ENCODE data around the gene SLC25A36.

DNA sequence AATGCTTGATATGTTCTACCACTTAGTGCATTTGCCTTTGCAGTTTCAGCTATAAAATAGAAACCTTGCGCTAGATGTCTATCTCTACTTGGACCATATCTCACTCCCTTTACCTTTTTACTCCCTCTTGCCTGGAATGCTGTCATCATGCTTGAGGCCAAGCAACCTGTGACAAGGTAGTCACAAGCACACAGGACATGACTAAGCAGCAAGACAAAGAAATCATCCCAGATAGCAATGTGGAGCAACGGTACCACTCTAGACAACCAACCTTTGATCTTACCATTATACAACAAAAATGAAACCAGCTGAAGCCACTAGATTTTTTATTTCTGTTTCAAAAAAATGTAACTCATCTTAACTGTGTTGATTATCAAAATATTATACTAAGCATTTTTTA lies 59.0 kb downstream of the SLC25A36 start:
- TF ChIP-seq, protein P1, sequence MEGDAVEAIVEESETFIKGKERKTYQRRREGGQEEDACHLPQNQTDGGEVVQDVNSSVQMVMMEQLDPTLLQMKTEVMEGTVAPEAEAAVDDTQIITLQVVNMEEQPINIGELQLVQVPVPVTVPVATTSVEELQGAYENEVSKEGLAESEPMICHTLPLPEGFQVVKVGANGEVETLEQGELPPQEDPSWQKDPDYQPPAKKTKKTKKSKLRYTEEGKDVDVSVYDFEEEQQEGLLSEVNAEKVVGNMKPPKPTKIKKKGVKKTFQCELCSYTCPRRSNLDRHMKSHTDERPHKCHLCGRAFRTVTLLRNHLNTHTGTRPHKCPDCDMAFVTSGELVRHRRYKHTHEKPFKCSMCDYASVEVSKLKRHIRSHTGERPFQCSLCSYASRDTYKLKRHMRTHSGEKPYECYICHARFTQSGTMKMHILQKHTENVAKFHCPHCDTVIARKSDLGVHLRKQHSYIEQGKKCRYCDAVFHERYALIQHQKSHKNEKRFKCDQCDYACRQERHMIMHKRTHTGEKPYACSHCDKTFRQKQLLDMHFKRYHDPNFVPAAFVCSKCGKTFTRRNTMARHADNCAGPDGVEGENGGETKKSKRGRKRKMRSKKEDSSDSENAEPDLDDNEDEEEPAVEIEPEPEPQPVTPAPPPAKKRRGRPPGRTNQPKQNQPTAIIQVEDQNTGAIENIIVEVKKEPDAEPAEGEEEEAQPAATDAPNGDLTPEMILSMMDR (IDR thresholded peaks at IDR 0.05), result no peak
- TF ChIP-seq POLR2A (IDR thresholded peaks at IDR 0.05), result no peak
